WI38 (cell line): ENCODE data around the gene ERICH2.

Experiments used
- H3K4me3 ChIP-seq: 2 replicates; pipeline ENCODE4 v1.5.1; 2011; ENCODE audit warnings: low read depth, mild to moderate bottlenecking, control low read depth, low read length
- TF ChIP-seq, protein P1 (sequence below): IDR thresholded peaks from 2 replicates; pipeline ENCODE4 v1.5.1; 2012; ENCODE audit warnings: low read depth, mild to moderate bottlenecking, control low read depth, low read length

Gene ERICH2

DNA sequence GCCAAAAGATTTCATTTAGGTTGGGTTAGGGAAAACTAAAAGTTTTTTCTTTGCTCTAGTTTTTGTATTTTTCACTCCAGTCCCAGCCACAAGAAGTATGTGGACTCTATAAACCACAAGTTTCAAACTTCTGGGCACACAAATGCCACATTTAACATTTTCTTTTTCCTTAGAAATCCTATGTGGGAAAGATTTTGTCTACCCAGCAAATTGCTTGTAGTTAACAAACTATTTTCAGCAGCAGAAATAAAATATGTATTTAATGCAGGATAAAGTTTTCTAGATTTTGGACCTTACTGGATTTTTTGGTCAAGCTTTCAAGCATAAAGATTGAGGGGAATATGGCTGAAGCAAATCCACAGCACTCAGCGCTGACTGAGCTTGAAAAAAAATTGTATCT is 9.1 kb downstream of the ERICH2 start:
- TF ChIP-seq, protein P1, sequence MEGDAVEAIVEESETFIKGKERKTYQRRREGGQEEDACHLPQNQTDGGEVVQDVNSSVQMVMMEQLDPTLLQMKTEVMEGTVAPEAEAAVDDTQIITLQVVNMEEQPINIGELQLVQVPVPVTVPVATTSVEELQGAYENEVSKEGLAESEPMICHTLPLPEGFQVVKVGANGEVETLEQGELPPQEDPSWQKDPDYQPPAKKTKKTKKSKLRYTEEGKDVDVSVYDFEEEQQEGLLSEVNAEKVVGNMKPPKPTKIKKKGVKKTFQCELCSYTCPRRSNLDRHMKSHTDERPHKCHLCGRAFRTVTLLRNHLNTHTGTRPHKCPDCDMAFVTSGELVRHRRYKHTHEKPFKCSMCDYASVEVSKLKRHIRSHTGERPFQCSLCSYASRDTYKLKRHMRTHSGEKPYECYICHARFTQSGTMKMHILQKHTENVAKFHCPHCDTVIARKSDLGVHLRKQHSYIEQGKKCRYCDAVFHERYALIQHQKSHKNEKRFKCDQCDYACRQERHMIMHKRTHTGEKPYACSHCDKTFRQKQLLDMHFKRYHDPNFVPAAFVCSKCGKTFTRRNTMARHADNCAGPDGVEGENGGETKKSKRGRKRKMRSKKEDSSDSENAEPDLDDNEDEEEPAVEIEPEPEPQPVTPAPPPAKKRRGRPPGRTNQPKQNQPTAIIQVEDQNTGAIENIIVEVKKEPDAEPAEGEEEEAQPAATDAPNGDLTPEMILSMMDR = no peak
- H3K4me3 ChIP-seq = no peak overlapping the region

DNA sequence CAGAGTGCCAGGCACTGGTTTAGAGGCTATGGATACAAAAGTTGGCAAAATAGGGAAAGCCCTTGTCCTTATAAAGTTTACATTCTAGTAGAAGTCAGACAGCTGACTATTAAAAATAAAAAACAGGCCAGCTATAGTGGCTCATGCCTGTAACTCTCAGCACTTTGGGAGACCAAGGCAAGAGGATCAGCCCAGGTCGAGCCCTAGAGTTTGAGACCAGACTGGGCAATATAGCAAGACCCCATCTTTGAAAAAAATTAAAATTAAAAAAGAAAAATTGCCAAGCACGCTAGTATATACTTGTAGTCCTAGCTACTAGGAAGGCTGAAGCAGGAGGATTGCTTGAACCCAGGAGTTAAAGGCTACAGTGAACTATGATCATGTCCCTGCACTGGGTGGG is 12.5 kb downstream of the ERICH2 start:
- TF ChIP-seq, protein P1 = no peak
- no peak overlapping the region for H3K4me3 ChIP-seq

DNA sequence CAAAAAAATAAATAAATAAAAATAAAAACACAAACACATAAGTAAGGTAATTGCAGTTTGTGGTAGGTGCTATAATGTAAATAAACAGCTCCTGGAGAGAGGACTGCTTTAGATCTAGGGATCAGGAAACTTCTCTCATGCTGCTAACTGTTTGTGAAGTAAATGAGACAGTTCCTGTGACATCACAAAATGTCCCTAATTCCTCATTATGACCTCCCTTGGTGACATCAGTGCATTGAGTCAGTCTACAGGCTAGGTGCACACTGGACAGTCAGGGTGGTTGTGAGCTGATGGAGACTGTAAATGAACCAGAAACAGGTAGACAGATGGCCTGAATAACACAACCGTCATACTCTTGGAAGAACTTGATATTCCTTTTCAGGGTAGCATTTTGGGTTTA is 13.4 kb downstream of the ERICH2 start:
- TF ChIP-seq, protein P1 = no peak
- H3K4me3 ChIP-seq = no peak overlapping the region

DNA sequence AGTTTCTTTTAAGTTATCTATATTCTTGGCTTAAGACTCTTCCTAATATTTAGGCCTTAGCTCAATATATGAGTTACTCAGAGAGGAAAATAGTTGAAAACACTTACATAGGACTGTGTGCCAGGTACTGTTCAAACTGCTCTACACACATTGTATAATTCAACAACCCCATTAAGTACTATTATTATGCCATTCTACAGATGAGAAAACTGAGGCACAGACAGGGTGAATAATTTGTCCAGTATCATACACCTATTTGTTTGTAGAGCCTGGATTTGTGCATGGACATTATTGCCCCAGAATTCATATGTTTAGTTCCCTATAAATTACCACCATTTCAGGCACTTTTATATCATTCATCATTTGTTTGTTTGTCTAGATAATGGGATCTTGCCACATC is 28.8 kb downstream of the ERICH2 start:
- TF ChIP-seq, protein P1 = no peak
- H3K4me3 ChIP-seq = no peak overlapping the region

DNA sequence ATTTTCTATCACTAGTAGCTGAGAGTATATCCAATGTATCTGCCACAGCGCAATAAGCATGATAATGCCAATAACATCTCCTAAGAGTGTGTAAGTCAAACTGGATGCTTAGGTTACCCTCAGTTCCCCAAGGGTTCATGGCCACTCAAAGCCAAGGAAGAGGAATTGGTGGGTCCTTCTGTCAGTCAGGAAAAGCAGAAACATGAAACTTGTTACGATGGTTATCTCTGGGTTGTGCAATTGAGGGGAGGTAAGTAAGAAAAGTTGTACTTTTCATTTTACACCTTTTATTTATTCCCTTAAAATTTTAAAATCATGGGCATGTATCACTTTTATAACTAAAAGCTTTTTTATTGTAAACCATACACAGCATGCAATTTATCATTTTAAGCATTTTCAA is 36.4 kb downstream of the ERICH2 start:
- H3K4me3 ChIP-seq = no peak overlapping the region
- TF ChIP-seq, protein P1 = no peak

DNA sequence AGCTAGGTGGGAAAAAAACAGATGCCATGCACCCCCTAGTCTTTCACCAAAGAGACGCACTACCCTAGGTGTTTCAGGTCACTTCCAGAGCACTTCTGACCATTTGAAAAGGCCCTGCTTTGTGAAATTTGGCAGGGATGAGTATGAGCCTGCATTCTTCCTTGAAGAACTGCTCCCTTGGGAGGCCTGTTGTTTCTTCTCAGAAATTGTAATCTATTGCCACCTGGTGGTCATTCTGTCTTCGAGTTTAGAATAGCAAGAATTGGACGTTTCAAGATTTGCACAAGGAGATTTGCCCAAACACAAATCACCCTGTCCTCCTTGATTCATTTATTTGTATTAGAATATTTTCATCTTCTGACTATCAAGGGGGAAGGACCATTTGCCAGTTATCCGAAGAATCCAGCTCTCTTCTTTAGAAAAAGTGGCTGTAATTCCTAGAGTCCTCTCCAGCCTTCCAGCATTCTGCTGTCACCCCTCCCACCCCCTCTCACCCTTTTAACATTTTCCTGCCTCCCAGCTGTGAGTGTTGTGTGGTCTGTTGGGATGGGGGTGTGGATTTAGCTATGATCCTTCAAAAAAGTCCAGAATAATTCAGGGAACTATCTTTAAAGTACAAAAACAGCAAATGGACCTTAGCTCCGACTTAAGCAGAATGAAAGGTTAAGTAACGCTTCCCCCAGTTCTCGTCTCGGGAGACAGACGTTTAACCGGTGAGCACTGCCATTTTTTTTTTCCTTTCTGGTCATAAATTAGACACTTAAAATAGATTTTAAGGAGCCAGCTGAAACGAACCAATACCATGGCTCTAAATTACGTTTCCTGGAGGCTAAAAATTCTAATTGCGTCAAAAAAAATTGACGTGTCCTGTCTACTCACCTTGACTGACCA is 42.8 kb downstream of the ERICH2 start:
- no peak overlapping the region for H3K4me3 ChIP-seq
- TF ChIP-seq, protein P1 = peak; percentile 46
